ENCODE measurements around the gene OSBPL6.
A peak's percentile ranks its signal among the peaks of the same experiment; 100 is the strongest.

The OSBPL6 gene

GRCh38 chr2:178234648-178235047 is 40.3 kb downstream of the OSBPL6 start:
- no peak for TF ChIP-seq ZNF8 (CRISPR knock-in tag; IDR thresholded peaks at IDR 0.05)
- no peak for TF ChIP-seq ISL1 (CRISPR knock-in tag; IDR thresholded peaks at IDR 0.05)
- TF ChIP-seq ESRRG (CRISPR knock-in tag; IDR thresholded peaks at IDR 0.05) = no peak
- TF ChIP-seq RARB (CRISPR knock-in tag; IDR thresholded peaks at IDR 0.05) = no peak
- TF ChIP-seq TCF4 (CRISPR knock-in tag; IDR thresholded peaks at IDR 0.05; ENCODE audit: borderline replicate concordance) = no peak
- no peak for TF ChIP-seq TOX (CRISPR knock-in tag; IDR thresholded peaks at IDR 0.05; ENCODE audit: borderline replicate concordance)
- TF ChIP-seq, protein P1, sequence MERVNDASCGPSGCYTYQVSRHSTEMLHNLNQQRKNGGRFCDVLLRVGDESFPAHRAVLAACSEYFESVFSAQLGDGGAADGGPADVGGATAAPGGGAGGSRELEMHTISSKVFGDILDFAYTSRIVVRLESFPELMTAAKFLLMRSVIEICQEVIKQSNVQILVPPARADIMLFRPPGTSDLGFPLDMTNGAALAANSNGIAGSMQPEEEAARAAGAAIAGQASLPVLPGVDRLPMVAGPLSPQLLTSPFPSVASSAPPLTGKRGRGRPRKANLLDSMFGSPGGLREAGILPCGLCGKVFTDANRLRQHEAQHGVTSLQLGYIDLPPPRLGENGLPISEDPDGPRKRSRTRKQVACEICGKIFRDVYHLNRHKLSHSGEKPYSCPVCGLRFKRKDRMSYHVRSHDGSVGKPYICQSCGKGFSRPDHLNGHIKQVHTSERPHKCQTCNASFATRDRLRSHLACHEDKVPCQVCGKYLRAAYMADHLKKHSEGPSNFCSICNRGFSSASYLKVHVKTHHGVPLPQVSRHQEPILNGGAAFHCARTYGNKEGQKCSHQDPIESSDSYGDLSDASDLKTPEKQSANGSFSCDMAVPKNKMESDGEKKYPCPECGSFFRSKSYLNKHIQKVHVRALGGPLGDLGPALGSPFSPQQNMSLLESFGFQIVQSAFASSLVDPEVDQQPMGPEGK (CRISPR knock-in tag; IDR thresholded peaks at IDR 0.05; ENCODE audit: borderline replicate concordance) = no peak
- no peak for TF ChIP-seq BACH2 (CRISPR knock-in tag; IDR thresholded peaks at IDR 0.05; ENCODE audit: borderline replicate concordance)
- TF ChIP-seq SNAI2 (CRISPR knock-in tag; IDR thresholded peaks at IDR 0.05) = no peak
- no peak for TF ChIP-seq PPARA (CRISPR knock-in tag; IDR thresholded peaks at IDR 0.05; ENCODE audit: borderline replicate concordance)
- TF ChIP-seq ARNTL (CRISPR knock-in tag; IDR thresholded peaks at IDR 0.05; ENCODE audit: borderline replicate concordance, low read depth) = no peak
- no peak for TF ChIP-seq CSDC2 (CRISPR knock-in tag; IDR thresholded peaks at IDR 0.05)
- TF ChIP-seq, protein P2, sequence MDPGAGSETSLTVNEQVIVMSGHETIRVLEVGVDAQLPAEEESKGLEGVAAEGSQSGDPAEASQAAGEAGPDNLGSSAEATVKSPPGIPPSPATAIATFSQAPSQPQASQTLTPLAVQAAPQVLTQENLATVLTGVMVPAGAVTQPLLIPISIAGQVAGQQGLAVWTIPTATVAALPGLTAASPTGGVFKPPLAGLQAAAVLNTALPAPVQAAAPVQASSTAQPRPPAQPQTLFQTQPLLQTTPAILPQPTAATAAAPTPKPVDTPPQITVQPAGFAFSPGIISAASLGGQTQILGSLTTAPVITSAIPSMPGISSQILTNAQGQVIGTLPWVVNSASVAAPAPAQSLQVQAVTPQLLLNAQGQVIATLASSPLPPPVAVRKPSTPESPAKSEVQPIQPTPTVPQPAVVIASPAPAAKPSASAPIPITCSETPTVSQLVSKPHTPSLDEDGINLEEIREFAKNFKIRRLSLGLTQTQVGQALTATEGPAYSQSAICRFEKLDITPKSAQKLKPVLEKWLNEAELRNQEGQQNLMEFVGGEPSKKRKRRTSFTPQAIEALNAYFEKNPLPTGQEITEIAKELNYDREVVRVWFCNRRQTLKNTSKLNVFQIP (CRISPR knock-in tag; IDR thresholded peaks at IDR 0.05; ENCODE audit: borderline replicate concordance, low read depth) = no peak
- TF ChIP-seq, protein P3, sequence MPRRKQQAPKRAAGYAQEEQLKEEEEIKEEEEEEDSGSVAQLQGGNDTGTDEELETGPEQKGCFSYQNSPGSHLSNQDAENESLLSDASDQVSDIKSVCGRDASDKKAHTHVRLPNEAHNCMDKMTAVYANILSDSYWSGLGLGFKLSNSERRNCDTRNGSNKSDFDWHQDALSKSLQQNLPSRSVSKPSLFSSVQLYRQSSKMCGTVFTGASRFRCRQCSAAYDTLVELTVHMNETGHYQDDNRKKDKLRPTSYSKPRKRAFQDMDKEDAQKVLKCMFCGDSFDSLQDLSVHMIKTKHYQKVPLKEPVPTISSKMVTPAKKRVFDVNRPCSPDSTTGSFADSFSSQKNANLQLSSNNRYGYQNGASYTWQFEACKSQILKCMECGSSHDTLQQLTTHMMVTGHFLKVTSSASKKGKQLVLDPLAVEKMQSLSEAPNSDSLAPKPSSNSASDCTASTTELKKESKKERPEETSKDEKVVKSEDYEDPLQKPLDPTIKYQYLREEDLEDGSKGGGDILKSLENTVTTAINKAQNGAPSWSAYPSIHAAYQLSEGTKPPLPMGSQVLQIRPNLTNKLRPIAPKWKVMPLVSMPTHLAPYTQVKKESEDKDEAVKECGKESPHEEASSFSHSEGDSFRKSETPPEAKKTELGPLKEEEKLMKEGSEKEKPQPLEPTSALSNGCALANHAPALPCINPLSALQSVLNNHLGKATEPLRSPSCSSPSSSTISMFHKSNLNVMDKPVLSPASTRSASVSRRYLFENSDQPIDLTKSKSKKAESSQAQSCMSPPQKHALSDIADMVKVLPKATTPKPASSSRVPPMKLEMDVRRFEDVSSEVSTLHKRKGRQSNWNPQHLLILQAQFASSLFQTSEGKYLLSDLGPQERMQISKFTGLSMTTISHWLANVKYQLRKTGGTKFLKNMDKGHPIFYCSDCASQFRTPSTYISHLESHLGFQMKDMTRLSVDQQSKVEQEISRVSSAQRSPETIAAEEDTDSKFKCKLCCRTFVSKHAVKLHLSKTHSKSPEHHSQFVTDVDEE (CRISPR knock-in tag; IDR thresholded peaks at IDR 0.05) = no peak
- no peak for TF ChIP-seq OSR1 (CRISPR knock-in tag; IDR thresholded peaks at IDR 0.05)
- no peak for TF ChIP-seq GLIS3 (CRISPR knock-in tag; IDR thresholded peaks at IDR 0.05)
- no peak for TF ChIP-seq ZNF70 (CRISPR knock-in tag; IDR thresholded peaks at IDR 0.05)
- ATAC-seq = no peak

DNA sequence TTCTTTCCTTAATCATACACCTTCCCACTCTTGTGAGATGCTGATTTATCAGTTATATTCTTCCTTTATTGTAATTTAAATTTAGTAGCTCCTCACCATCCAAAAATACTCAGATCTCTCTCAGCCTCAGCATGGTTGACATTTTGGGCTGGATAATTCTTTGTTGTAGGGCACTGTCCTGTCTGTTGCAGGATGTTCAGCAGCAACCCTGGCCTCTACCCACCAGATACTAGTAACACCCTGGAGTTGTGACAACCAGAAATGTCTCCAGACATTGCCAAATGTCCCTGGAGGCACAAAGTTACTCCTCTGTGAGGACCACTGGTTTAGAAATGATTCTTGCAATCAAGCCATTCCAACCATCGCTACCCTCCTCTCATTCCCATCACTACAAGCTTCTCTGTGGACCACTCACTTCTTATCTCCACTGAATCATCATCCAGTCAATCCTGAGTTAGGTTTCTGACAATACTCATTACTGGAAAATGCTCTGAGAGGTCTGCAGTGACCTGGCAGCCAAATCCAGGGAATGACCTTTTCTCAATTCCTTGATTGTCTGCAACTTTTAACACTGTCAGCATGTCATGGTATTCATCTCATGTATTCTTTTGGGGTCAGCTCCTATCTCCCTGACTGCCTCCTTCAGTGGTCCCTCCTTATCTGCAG is 43.3 kb downstream of the OSBPL6 start:
- no peak for ATAC-seq
- no peak for TF ChIP-seq ISL1 (CRISPR knock-in tag; IDR thresholded peaks at IDR 0.05)
- no peak for TF ChIP-seq ZNF70 (CRISPR knock-in tag; IDR thresholded peaks at IDR 0.05)
- TF ChIP-seq ZC3H10 (CRISPR knock-in tag; IDR thresholded peaks at IDR 0.05) = no peak
- TF ChIP-seq ZNF8 (CRISPR knock-in tag; IDR thresholded peaks at IDR 0.05) = no peak

GRCh38 chr2:178238154-178238521 is 43.8 kb downstream of the OSBPL6 start:
- peak; percentile 57 for ATAC-seq
- no peak for TF ChIP-seq ZC3H10 (CRISPR knock-in tag; IDR thresholded peaks at IDR 0.05)
- TF ChIP-seq ISL1 (CRISPR knock-in tag; IDR thresholded peaks at IDR 0.05) = peak; percentile 29

DNA sequence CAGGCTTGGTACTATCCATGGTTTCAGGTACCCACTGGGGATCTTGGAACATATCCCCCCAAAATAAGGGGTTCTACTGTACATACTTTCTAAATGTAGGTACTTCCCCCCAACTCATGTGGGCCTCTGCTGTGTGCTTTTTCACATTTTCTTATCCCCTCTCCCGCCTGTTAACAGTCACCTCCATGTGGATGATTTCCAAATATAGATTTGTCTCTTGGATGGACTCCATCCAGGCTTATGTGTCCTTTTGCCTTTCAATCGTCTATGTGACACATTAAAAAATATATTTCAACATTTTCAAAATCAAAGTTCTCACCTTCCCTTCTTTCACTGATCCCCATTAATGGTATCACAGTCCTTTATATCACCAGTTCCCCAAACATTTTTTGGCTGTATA is 44.4 kb downstream of the OSBPL6 start:
- TF ChIP-seq ZNF565 (CRISPR knock-in tag; conservative IDR thresholded peaks at IDR 0.05; ENCODE audit: low read depth) (no peak), RARB (CRISPR knock-in tag; IDR thresholded peaks at IDR 0.05) (no peak), SNAI2 (CRISPR knock-in tag; IDR thresholded peaks at IDR 0.05) (no peak), ARNTL (CRISPR knock-in tag; IDR thresholded peaks at IDR 0.05; ENCODE audit: borderline replicate concordance, low read depth) (no peak)
- TF ChIP-seq, protein P1 (CRISPR knock-in tag; IDR thresholded peaks at IDR 0.05; ENCODE audit: borderline replicate concordance) = no peak
- no peak for ATAC-seq
